HTR-8/SVneo (cell line): ENCODE measurements around the gene FERMT2.
A peak's percentile ranks its signal among the peaks of the same experiment; 100 is the strongest.

Source experiments
- DNase-seq: peaks from one replicate; pipeline ENCODE4 v3.0.0; 2011; ENCODE audit warnings: low spot score, mixed read lengths; ENCODE audit not compliant: insufficient read length
- FAIRE-seq: peaks from 2 replicates; lab custom pipeline; 2011; peaks lifted over from hg19 to GRCh38; lab: Jason Lieb, UNC

The FERMT2 gene, protein sequence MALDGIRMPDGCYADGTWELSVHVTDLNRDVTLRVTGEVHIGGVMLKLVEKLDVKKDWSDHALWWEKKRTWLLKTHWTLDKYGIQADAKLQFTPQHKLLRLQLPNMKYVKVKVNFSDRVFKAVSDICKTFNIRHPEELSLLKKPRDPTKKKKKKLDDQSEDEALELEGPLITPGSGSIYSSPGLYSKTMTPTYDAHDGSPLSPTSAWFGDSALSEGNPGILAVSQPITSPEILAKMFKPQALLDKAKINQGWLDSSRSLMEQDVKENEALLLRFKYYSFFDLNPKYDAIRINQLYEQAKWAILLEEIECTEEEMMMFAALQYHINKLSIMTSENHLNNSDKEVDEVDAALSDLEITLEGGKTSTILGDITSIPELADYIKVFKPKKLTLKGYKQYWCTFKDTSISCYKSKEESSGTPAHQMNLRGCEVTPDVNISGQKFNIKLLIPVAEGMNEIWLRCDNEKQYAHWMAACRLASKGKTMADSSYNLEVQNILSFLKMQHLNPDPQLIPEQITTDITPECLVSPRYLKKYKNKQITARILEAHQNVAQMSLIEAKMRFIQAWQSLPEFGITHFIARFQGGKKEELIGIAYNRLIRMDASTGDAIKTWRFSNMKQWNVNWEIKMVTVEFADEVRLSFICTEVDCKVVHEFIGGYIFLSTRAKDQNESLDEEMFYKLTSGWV

DNA sequence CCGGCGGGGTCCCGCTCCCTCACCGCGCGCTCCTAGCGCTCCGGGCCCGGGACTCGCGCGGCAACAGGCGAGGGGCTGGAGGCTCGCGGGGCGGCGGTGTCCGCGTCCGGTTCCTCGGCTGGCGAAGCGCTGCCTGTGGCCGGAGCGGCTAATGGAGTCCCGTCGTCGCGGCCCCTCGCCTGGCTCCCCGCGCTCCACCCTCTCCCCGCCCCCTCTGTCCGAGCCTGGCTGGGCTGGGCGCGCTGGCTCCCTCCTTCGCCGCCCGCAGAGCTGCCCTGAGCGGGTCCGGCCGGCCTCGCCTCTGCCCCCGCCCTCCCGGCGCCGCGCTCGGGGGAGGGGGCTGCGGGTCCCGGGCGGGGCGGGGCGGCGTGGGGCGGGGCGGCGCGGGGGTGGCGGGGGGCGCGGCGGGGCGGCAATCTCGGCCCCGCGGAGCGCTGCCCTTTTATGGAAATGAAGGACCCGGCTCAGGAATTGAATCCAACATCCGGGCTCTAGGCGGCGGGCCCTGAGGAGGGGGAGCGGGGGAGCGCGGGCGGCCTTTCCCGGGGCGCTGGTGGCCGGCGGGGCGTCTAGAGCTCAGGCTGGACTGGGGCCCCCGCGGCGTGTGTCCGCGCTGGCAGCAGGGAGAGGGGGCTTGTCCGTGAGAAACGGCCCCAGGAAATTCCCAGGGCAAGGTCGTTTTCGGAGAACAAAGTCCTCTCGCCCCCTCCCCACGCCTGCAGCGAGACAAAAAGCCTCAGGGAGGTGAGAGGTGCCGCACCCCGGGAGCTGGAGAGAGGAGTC, at the start of gene FERMT2:
TSS of gene FERMT2 (minus strand) at position 153 of the 783 bp plus-strand sequence. CDS start 482 bp downstream, outside the sequence.
- FAIRE-seq: peak; percentile 96
- DNase-seq: peak; percentile 92

DNA sequence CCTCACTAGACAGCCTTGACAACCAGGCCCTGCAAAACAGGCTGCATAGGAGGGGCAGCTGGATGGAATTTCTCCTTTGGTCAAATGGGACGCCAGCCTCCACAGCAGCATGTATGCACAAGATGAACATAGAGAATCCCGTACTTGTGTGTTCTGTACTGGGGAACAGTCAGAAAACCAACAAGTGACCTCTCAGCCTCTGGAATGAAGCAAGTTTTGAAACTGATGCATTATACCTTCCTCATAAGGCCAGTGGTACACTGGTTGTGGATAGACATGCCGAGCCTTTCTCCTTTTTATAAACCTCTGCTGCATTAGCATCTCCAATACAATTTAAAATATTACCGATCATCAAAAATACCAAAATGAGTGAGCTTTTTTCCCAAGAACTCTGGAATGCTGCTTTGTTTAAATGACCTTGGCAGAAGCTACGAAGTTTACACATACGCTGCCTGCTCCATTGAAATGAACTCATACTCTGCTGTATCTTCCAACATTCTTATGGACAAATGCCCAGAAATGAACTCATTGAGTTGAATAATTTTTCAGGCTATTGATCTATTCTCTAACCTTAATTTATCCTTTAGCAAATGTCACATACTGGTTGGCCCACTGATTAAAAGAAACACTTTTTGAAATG, 47.6 kb upstream of the FERMT2 start:
- DNase-seq (no peak), FAIRE-seq (no peak)

DNA sequence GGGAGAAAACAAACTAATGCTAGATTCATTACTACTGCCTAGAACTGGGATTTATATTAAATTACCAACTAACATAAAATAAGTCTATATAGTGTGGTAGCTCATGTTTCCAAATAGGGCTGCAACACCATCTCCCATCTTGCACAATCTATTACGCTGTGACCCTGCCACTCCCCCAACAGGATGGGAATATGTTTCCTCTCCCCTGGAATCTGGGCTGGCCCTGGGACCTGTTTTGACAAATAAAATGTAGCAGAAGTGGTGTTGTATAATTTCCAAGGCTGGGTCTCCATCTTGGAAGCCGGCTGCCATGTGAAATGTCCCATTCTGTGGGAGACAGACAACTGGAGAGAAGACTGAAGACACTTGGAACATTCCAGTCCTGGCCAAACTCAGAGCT, 45.6 kb upstream of the FERMT2 start:
- FAIRE-seq (no peak), DNase-seq (no peak)

DNA sequence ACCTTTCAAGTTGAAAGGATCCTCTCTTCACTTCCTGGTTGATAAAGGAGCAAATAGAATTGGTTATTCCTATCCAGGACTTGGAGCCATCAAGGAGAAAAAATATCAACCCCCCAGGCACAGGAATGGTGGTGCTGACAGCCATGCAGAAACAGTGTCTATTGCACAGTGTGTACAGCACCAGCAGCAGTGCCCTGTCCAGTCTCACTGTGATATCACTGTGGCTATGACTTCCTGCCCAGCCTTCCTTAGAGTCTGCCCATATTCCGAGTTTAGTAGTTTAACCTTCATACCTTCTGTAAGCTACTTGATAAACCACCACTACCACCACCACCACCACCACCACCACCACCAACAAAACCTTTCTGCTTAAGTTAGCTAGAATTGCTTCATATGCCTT, 45.1 kb upstream of the FERMT2 start:
- DNase-seq: no peak
- FAIRE-seq: no peak

DNA sequence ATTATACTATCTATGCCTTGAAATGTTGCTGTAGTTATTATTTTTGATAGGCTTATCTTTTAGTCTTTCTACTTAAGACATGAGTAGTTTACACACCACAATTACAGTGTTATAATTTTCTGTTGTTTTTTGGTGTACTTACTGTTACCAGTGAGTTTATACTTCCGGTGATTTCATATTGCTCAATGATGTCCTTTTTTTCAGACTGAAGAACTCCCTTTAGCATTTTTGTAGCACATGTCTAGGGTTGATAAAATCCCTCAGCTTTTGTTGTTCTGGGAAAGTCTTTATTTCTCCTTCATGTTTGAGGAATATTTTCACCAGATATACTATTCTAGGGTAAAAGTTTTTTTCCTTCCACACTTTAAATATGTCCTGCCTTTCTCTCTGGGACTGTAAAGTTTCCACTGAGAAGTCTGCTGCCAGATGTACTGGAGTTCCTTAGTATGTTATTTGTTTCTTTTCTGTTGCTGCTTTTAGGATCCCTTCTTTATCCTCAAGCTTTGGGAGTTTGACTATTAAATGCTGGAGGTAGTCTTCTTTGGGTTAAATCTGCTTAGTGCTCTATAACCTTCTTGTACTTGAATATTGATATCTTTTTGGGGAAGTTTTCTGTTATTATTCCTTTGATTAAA, 41.5 kb upstream of the FERMT2 start:
- no peak for FAIRE-seq
- DNase-seq: no peak

DNA sequence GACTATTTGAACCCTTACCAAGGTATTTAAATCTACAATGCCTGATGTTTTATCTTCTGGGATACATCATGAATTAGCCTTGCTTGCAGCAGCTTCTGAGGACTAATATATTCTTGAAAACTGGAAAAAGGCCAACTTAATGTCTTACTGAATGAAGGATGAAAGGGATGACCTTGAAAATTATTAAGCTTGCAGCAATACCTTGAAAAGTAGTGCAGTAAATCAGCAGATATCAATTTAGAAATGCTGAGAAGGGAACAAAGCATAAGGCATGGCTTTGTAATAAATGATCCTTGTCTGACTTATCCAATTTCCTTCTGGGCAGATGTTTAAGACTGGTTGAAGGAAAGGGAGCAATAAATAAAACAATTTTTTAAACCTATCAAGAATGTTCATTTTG, 37.3 kb upstream of the FERMT2 start:
- DNase-seq (no peak), FAIRE-seq (no peak)

DNA sequence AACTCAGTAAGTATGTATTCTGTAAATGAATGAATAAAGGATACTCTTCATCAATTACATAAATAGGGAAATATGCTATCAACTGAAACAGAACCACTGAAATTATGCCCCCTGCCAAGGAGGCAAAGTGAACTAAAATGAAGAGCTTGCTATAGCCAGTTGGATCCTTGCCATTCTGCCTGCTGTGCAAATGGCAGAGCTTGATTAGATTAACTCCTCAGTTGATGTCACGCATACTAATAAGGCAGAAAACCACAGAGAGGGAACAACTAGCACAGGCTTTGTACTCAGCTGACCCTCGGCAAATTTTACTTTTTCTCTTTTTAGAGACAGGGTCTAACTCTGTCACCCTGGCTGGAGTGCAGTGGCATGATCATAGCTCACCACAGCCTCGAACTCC, 36.7 kb upstream of the FERMT2 start:
- no peak for DNase-seq
- FAIRE-seq: peak; percentile 16

DNA sequence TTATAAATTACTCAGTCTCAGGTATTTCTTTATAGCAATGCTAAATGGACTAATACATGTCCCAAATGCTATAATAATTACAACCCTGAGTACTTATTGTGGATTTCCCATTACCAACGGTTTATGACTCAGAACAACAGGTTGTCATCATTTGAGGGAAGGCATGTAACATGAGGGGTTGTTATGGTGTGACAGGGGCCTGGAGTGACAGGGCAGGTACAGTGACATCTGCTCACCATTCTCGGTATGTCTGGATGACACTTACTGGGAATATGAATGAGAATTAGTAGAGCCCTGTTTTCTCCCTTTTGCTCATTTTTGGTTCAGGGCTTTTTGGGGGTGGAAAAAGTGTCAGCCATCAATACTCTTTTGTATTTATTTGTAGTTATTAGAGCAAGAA, 36.2 kb upstream of the FERMT2 start:
- peak; percentile 81 for FAIRE-seq
- no peak for DNase-seq

DNA sequence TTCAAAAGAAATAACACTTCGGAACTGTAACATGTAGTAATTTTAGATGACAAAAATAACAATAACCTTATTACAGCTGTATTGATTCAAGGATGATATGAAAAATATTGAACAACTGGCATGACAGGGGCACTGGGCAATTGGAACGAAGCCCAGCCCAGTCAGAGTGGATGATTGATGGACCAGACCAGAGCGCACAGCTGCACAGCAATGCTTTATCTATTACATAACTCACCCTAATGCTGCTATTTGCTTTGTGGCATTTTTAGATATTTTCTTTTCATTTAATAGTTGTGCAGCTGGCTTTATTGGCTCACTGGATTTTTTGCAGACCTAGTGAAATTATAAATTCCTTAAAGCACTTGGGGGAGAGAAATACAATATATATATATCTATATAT, 26.9 kb upstream of the FERMT2 start:
- FAIRE-seq (peak; percentile 42), DNase-seq (no peak)

DNA sequence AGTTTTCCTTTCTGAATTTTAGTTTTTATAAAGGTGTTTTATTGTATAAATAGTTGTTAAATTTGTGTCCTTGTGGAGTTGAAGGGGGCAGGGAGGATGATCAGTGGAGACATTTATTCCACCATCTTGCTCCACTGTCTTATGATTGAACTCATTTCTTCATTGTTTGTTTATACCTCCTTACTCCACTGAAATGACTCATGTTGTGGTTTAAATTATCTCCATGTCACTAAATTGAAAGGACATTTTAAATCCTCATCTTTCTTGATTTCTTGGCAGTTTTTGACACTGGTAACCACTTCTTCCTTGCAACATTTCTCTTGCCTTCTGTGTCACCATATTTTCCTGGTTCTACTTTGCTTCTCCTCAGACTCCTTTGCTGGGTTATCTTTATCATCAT, 23.6 kb upstream of the FERMT2 start:
- FAIRE-seq: no peak

DNA sequence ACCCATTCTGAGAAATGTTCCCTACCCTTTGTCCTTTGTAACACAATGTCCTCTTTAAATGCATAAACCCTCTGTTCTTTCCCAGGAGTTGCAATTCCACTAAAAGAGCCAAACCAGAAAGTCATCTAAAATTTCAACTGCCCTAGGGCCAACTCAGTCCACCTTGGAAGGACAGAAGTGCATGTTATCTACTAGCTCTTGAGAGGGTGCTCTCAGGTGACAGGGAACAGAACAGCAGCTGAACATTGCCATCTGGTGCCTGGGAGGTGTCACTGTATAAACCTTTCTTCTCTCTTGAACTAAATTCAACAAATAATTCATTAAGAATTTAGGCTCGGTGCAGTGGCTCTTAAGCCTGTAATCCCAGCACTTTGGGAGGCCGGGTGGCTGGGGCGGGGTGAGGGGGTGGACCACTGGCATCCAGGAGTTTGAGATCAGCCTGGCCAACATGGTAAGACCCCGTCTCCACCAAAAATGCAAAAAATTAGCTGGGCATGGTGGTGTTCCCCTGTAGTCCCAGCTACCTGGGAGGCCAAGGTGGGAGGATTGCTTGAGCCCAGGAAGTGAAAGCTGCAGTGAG, 10.3 kb upstream of the FERMT2 start:
- DNase-seq: peak; percentile 93
- peak; percentile 95 for FAIRE-seq

More for the DNA sequence above, 23.6 kb upstream of the FERMT2 start:
- DNase-seq: no peak

DNA sequence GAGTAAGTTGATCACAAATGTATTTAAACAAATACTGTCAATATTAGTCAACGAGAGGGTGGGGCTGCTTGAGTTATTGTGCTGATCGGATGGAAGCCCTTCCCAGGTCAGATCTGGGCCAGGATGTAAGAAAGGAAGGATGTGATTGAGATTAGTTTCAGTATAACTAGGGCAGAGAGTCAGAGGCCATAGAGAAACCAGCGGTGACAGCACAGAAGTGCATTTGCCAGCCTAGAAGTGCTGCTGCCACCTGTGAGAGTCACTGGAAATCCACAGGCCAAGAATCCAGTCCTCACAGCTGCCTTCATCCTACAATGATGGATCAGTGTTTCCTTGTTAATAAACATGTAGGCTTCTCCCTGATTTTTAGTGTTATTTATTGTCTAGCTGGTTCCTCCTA, 9.8 kb upstream of the FERMT2 start:
- FAIRE-seq (no peak), DNase-seq (no peak)

DNA sequence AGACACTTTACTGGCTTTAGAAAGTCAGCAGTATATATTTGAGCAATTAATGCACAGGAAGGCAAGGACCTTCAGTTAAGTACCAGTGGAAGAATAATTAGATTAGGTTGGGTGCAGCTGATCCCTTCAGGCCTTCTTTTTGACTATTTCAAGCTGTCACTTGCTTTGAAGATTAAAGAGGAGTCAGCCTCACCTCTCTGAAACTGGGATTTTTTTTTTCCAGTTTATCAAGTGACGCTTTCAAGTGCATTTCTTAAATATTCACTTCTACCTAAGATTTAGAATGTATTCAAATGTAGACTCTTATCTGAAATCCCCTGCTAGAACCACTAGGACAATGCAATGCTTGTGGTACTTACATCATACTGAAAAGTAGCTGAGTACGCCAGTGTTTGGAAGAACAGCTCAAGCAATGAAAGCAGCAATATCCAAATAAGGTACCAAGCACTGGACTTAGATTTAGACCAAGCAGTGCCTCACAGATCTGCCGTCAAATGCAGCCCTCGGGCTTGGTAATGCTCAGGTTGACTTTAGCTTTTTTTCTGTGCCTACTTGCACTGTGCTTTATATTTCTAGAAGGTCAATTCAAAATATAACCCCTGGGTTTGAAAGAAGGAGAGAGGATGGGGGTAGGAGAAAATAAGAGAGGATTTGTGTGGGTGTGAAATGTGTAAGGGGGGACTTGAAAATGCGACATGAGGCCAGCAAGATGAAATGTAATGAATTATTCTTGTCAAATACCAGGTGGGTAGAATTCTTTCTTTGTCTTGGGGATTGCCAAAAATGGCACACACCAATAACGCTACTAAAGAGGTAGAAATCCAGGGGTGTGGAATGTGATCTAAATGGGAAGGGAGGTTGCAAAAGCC, 3.7 kb upstream of the FERMT2 start:
- DNase-seq (no peak), FAIRE-seq (peak; percentile 74)

DNA sequence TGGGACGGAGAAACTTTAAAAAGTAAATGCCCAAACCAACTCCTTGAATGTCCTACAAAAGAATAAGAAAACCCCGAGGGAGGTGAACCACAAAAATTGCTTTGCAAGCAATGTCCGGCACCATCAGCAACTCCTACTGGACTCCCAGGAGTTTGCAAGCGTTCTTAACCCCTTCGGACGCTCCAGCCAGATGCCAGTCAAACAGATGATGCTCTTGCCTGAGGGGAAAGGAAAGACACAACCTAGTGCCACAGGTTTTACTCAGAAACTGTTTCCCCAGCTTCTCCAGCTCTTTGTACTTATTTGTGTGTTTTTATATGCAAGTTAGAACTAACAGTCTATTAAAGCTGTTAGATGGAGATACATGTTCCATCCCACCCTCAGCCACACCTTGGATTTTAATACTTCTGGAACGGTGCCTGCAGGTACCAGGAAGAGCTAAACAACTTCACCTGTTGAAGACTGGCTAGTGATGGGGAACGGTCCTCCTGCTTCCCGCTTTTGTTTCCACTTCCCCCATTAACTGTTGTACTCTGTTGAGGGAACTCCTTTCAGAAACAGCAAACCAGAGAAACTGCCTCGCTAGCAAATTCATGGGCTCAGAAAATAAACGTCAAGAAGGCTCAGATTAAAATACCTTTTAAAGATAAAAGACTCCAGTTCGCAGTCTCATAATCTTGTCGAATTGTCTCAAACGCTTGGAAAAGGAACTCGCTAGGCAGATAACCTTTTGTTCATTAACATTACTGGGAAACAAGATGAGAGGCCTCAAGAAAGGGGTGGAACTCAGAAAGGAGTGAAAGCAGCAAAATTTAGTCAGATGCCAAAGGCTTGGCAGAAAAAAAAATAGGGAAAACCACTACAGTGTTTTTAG, 1.1 kb upstream of the FERMT2 start:
- DNase-seq: peak; percentile 86
- peak; percentile 89 for FAIRE-seq

DNA sequence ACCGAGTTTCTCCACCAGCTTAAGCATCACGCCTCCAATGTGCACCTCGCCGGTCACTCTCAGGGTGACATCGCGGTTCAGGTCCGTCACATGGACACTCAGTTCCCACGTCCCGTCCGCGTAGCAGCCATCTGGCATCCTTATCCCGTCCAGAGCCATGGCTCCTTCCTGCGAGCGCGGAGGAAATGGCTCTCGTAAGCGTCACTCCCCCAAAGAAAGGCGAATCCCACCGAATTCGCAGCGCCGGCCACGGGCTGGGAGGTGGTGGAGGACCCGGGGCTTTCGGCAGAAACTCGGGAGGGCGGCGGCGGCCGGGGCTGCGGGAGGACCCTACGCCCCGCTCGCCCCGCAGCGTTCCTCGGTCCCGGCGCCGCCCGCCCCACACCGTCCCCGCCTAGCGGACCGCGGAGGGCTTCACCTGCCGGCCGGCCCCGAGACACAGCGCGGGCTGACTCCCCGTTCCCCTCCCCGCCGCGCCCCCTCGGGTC, 396 bp downstream of the FERMT2 start:
- FAIRE-seq (peak; percentile 87), DNase-seq (peak; percentile 49)

DNA sequence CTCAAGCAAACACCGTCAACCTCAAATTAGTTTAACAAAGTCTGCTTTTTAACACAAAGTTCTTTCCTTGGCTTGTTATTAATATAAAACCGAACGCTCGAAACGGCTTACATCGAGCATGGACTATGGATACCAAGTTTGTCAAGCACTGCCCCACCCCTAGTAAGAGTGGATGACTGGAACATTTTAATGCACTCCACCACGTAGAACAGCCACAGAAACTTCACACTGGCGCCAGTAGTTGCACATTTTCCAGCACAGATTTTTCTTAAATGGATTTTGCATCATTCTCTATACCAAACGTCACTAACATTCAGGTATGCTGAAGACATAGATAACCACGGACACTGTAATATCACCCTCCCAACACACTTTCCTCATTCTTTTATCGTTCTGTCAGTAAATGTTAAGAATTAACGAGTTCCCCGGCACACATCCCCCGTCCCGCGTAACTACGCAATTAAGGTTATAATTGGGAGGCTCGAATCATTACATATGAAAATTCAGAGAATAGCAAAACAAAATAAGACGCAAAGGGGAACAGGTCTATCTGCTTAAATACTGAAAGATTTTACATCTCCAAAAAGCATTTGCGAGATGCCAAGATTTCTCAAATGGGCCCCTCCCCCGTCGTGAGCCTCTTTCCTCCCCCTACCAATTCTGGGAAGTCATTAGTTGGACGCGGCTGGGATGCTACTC, 990 bp downstream of the FERMT2 start:
- DNase-seq (peak; percentile 57), FAIRE-seq (peak; percentile 89)

DNA sequence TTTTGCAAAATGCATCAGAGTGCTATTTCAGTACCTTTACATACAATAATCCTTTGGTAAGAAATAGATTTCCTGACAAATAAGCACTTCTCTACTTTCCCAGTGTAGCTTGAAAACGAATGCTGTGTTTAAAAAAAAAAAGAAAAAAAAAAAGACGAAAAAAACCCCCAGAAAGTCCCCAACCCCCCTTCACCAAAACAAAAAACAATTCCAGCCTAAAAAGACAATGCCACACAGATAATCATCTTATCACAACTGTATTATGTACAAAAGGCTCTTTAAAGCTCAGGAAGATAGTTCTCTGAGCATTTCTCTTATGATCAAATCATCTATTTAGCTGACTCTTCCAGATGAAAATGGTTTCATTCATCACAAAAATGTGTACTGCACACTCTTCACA, 1.6 kb downstream of the FERMT2 start:
- DNase-seq (no peak), FAIRE-seq (no peak)
